Chondrocyte (in vitro differentiated cells): ENCODE results near the gene CNOT4. TPM values are rescaled to one million over a fixed set of nuclear protein-coding genes. Genes with fewer than 3 reads are reported as not detected.

ENCODE experiments used
- DNase-seq: peaks from one replicate; pipeline ENCODE4 v3.0.0; 2021; ENCODE audit warnings: mixed read lengths, low spot score
- H3K27ac Mint-ChIP-seq: one replicate; pipeline ENCODE4 v1.8.0; 2021; ENCODE audit warnings: mild to moderate bottlenecking, moderate library complexity, mixed read lengths; ENCODE audit not compliant: unreplicated experiment
- H3K27me3 Mint-ChIP-seq: 2 replicates; pipeline ENCODE4 v1.8.0; 2021; ENCODE audit warnings: low read depth, mixed read lengths
- H3K36me3 Mint-ChIP-seq: 2 replicates; pipeline ENCODE4 v1.8.0; 2021; ENCODE audit warnings: low read depth, mixed read lengths
- H3K4me1 Mint-ChIP-seq: 2 replicates; pipeline ENCODE4 v1.8.0; 2021; ENCODE audit warnings: low read depth, mild to moderate bottlenecking, mixed read lengths
- H3K4me3 Mint-ChIP-seq: one replicate; pipeline ENCODE4 v1.8.0; 2021; ENCODE audit warnings: mild to moderate bottlenecking, moderate library complexity, mixed read lengths; ENCODE audit not compliant: unreplicated experiment
- H3K9me3 Mint-ChIP-seq: 2 replicates; pipeline ENCODE4 v1.8.0; 2021; ENCODE audit warnings: low read depth, mixed read lengths
- total RNA-seq: library from RNA; stranded (reverse); gene quantifications from 3 replicates; pipeline ENCODE4 v1.2.1, GENCODE V29; 2021
- TF ChIP-seq, protein P1 (sequence below): fragments of 200-600 bp; sonication (generic); IDR thresholded peaks from 2 replicates; pipeline ENCODE4 v1.5.0; 2021; ENCODE audit warnings: antibody characterized with exemption, mild to moderate bottlenecking, moderate library complexity

Gene CNOT4
- total RNA-seq, 1 donor from 2014 or later, result 17.8 TPM

DNA sequence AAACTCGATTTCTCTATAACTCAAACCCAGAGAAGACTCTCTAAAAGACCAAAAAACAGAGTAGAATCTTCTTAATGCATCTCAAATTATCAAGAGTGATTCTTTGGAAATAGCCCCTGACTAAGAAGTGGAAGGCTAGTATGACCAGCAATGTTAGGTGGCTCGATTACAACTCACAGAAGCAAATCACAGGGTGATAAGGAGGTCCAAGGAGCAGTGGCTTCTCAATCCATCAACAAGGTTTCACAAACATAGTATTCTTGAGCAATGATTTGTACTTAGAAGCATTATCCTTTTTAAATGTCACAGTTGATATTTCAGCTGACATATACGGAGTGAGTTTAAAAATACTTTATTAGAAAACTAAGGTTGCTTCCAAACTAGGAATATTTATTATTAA is 127.7 kb downstream of the CNOT4 start:
- no peaks in the 10 kb centered on the region for H3K27me3 Mint-ChIP-seq
- no peak overlapping the region for H3K27ac Mint-ChIP-seq
- H3K9me3 Mint-ChIP-seq, result no peaks in the 10 kb centered on the region
- no peak overlapping the region for H3K4me3 Mint-ChIP-seq
- no peak for DNase-seq
- H3K36me3 Mint-ChIP-seq, result no peaks in the 10 kb centered on the region
- H3K4me1 Mint-ChIP-seq, result no peaks in the 10 kb centered on the region
- TF ChIP-seq, protein P1, sequence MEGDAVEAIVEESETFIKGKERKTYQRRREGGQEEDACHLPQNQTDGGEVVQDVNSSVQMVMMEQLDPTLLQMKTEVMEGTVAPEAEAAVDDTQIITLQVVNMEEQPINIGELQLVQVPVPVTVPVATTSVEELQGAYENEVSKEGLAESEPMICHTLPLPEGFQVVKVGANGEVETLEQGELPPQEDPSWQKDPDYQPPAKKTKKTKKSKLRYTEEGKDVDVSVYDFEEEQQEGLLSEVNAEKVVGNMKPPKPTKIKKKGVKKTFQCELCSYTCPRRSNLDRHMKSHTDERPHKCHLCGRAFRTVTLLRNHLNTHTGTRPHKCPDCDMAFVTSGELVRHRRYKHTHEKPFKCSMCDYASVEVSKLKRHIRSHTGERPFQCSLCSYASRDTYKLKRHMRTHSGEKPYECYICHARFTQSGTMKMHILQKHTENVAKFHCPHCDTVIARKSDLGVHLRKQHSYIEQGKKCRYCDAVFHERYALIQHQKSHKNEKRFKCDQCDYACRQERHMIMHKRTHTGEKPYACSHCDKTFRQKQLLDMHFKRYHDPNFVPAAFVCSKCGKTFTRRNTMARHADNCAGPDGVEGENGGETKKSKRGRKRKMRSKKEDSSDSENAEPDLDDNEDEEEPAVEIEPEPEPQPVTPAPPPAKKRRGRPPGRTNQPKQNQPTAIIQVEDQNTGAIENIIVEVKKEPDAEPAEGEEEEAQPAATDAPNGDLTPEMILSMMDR, result no peak

DNA sequence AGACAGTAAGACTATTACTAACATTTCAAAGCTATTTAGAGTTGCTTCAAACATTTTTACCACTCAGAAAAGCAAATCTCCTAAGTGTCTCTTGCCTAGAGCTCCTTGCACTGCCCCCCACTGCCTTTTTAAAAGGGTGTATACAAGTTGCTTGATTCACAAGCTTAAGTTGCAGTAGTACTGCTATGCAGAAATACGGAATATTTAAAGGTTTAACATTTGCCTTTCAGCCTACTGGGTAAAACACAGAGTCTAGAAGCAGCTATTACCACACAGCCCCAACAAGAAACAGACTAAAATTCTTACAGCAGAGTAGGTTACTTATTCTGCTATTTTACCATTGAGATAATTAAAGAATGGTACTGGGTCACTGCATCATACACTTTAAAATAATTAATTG is 128.5 kb downstream of the CNOT4 start:
- H3K4me1 Mint-ChIP-seq, result no peaks in the 10 kb centered on the region
- TF ChIP-seq, protein P1, result no peak

DNA sequence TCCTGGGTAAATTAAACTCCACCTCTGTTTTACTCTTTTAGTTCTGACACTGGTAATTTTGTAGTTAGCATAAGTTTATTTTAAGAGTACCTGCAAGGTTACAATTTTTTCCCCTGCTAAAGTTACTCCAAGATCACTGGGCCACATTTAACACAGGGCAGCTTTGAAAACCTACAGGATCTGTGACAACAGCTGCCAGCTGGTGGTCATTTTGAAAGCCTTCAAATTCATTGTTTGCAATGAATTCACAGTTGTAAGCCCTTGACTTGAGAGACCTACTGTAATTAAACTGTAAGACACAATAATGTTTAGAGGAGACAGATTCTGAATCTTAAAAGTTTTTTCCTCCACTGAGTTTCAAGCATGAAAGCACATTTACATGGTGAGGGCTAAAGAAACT is 129.6 kb downstream of the CNOT4 start:
- no peak overlapping the region for H3K27ac Mint-ChIP-seq
- H3K9me3 Mint-ChIP-seq, result no peaks in the 10 kb centered on the region
- TF ChIP-seq, protein P1, result no peak
- H3K27me3 Mint-ChIP-seq, result no peaks in the 10 kb centered on the region
- no peaks in the 10 kb centered on the region for H3K36me3 Mint-ChIP-seq
- no peaks in the 10 kb centered on the region for H3K4me1 Mint-ChIP-seq
- DNase-seq, result no peak
- H3K4me3 Mint-ChIP-seq, result no peak overlapping the region

More for the DNA sequence above, 128.5 kb downstream of the CNOT4 start:
- DNase-seq, result no peak
- H3K36me3 Mint-ChIP-seq, result no peaks in the 10 kb centered on the region
- no peaks in the 10 kb centered on the region for H3K27me3 Mint-ChIP-seq
- H3K4me3 Mint-ChIP-seq, result no peak overlapping the region
- H3K27ac Mint-ChIP-seq, result no peak overlapping the region
- H3K9me3 Mint-ChIP-seq, result no peaks in the 10 kb centered on the region

DNA sequence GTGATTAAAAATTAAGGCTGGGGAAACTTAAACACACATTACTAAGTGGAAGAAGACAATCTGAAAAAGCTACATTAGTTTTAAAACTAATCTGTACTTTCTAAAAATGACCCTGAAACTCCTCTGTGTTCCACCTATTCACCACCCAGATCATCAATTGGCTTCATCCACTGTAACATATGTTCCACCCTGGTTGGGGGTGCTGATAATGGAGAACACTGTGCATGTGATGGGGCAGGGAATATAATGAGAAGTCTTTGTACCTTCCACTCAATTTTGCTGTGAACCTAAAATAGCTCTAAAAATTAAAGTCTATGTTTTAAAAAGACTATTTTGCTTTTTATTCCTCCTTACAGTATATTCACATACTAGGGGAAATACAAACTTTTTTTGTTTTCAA is 132.7 kb downstream of the CNOT4 start:
- Mint-ChIP-seq H3K36me3 (no peaks in the 10 kb centered on the region), H3K27me3 (no peaks in the 10 kb centered on the region), H3K4me1 (no peaks in the 10 kb centered on the region), H3K27ac (no peak overlapping the region), H3K4me3 (no peak overlapping the region), H3K9me3 (no peaks in the 10 kb centered on the region)
- DNase-seq, result no peak
- TF ChIP-seq, protein P1, result no peak

DNA sequence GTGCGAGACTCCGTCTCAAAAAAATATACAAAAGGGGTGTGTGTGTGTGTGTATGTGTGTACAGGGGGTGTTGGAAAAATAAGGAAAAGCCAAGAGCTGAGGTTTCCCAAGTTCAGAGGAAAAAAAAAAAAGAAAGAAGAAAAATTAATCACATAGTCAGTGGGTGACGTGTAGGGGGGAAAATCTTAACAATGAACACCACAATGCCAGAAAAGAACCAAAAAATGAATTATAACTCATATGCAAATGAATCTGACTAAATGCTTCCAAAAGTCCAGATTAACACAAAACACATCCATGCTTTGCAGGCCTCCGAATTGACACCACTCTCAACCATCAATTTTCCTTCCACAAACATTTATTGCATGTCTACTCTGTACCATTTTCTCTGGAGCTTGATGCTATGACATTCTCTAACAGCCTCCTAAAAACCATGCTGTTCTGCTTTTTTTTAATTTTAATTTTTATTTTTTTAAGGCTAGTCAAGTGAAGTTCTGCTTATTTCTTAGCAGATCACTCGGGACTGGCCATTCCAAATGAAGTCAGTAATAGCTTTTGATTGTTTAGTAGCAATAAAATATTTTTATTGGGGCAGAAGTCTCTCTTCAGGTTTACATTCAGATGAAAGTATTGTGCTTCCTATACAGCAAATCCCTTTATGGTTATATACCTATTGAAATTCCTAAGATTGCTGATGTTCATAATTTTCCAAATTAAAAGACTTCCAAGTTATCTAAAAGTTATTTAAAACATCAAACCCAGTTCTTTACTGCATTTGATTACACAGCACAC is 133.8 kb downstream of the CNOT4 start:
- Mint-ChIP-seq H3K4me3 (no peak overlapping the region), H3K9me3 (no peaks in the 10 kb centered on the region), H3K27me3 (no peaks in the 10 kb centered on the region), H3K4me1 (no peaks in the 10 kb centered on the region), H3K36me3 (no peaks in the 10 kb centered on the region), H3K27ac (no peak overlapping the region)
- no peak for DNase-seq
- TF ChIP-seq, protein P1, result no peak
